HUES48 (cell line): ENCODE measurements around the gene OTUD3.

Experiments used
- H3K27ac ChIP-seq: one replicate; pipeline ENCODE4 v1.7.0; 2013; ENCODE audit warnings: low read depth, low read length, inconsistent platforms
- H3K27me3 ChIP-seq: 2 replicates; pipeline ENCODE4 v1.6.1; 2013; ENCODE audit warnings: mild to moderate bottlenecking, low read length; ENCODE audit not compliant: control insufficient read depth, insufficient read depth
- H3K36me3 ChIP-seq: 2 replicates; pipeline ENCODE4 v1.6.1; 2013; ENCODE audit warnings: low read length; ENCODE audit not compliant: control insufficient read depth, insufficient read depth
- H3K4me1 ChIP-seq: 2 replicates; pipeline ENCODE4 v1.6.1; 2013; ENCODE audit warnings: mild to moderate bottlenecking, low read length; ENCODE audit not compliant: control insufficient read depth, insufficient read depth
- H3K4me3 ChIP-seq: 2 replicates; pipeline ENCODE4 v1.5.1; 2013; ENCODE audit warnings: mild to moderate bottlenecking, low read depth, low read length
- H3K9ac ChIP-seq: 2 replicates; pipeline ENCODE4 v1.6.1; 2013; ENCODE audit warnings: mild to moderate bottlenecking, low read depth, low read length, moderate library complexity
- H3K9me3 ChIP-seq: 2 replicates; pipeline ENCODE4 v1.6.1; 2013; ENCODE audit warnings: low read length; ENCODE audit not compliant: control insufficient read depth, insufficient read depth

The OTUD3 gene

DNA sequence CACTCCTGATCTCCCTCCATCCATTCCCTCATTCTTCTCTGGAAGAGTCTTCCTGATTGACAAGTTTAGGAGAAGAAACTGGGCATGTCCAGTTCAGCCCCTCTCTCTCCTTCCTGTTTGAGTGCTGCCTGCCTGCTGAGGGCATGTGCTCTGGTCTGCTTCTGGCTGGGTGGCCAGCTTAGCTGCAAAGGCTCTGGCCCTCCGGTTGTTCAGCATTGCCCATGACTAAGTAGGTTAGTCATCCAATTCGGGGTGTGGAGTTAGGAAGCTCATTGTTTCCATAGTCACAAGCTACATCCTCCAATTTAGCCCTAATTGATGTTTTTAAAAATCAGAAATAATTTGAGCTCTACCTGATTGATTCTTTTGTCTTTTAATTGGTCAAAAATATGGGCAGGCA lies 66.8 kb downstream of the OTUD3 start:
- Histone ChIP-seq H3K27me3 (no peaks in the 10 kb centered on the region), H3K4me3 (no peak overlapping the region), H3K27ac (no peak overlapping the region), H3K4me1 (no peaks in the 10 kb centered on the region), H3K9ac (no peak overlapping the region), H3K36me3 (no peaks in the 10 kb centered on the region), H3K9me3 (peaks cover 5% of the 10 kb centered on the region; the same call in 1 of the 2 replicates)

- H3K4me3 ChIP-seq, result no peak overlapping the region
- no peaks in the 10 kb centered on the region for H3K36me3 ChIP-seq
- no peaks in the 10 kb centered on the region for H3K4me1 ChIP-seq
- H3K27ac ChIP-seq, result no peak overlapping the region
- H3K9me3 ChIP-seq, result peaks cover 7% of the 10 kb centered on the region; the same call in 1 of the 2 replicates
- no peak overlapping the region for H3K9ac ChIP-seq
- H3K27me3 ChIP-seq, result no peaks in the 10 kb centered on the region
Observed at GRCh38 chr1:19954059-19954458, 71.9 kb downstream of the OTUD3 start.

- Histone ChIP-seq H3K27me3 (no peaks in the 10 kb centered on the region), H3K4me3 (no peak overlapping the region), H3K27ac (no peak overlapping the region), H3K9me3 (peaks cover 7% of the 10 kb centered on the region; the same call in 1 of the 2 replicates), H3K9ac (no peak overlapping the region), H3K4me1 (peaks cover 4% of the 10 kb centered on the region; the same call in 1 of the 2 replicates), H3K36me3 (no peaks in the 10 kb centered on the region)
Observed at GRCh38 chr1:19955534-19956170, 73.5 kb downstream of the OTUD3 start.

GRCh38 chr1:19957779-19958178 lies 75.6 kb downstream of the OTUD3 start:
- H3K4me1 ChIP-seq, result peaks cover 6% of the 10 kb centered on the region; the same call in 1 of the 2 replicates
- H3K9me3 ChIP-seq, result peaks cover 7% of the 10 kb centered on the region; the same call in 1 of the 2 replicates
- no peaks in the 10 kb centered on the region for H3K36me3 ChIP-seq
- no peaks in the 10 kb centered on the region for H3K27me3 ChIP-seq
- H3K4me3 ChIP-seq, result no peak overlapping the region
- no peak overlapping the region for H3K9ac ChIP-seq
- H3K27ac ChIP-seq, result no peak overlapping the region

- no peak overlapping the region for H3K4me3 ChIP-seq
- H3K4me1 ChIP-seq, result peaks cover 6% of the 10 kb centered on the region; the same call in 1 of the 2 replicates
- H3K27me3 ChIP-seq, result no peaks in the 10 kb centered on the region
- H3K36me3 ChIP-seq, result no peaks in the 10 kb centered on the region
- no peak overlapping the region for H3K27ac ChIP-seq
- no peak overlapping the region for H3K9ac ChIP-seq
- H3K9me3 ChIP-seq, result no peaks in the 10 kb centered on the region
Observed at GRCh38 chr1:19960591-19960990, 78.4 kb downstream of the OTUD3 start.
